SK-N-MC (cell line): ENCODE data around the gene TYW1B.
"Not testable (repeated sequence)": the region's sequence is repeated elsewhere in the genome, so short reads cannot be mapped to it uniquely, and the experiment has no call there.

Source experiments
- EZH2 ChIP-seq: fragments of 200-600 bp; sonication (generic); IDR thresholded peaks from one replicate; pipeline ENCODE4 v1.6.1; 2017; ENCODE audit warnings: antibody characterized with exemption
- FOXP2 ChIP-seq: optimal IDR thresholded peaks from 2 replicates; pipeline ENCODE3; 2011; ENCODE audit warnings: mild to moderate bottlenecking, moderate library complexity; ENCODE audit not compliant: insufficient read depth; ENCODE audit errors: extremely low read length, control extremely low read depth
- POLR2AphosphoS5 ChIP-seq: IDR thresholded peaks from 2 replicates; pipeline ENCODE4 v1.6.1; 2012; ENCODE audit warnings: mild to moderate bottlenecking, low read depth, low read length, borderline replicate concordance

DNA sequence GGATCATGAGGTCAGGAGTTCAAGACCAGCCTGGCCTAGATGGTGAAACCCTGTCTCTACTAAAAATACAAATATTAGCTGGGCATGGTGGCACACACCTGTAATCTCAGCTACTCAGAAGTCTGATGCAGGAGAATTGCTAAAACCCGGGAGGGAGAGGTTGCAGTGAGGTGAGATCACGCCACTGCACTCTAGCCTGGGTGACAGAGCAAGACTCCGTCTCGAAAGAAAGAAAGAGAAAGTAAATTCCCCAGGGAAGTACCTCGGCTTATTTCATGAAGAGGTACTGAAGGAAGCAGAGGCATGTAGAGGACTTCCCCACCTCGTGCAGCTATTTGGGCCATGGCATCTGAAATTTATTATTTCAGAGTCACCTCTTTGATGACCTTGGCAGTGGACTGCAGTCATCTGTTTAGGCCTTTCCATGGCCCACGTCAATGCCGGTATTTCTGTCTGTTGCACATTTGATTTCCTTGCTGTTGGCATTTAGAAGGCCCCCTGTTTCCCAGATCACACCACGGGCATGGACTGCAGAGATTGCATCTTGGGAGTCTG, 30.9 kb upstream of the TYW1B start:
- TF ChIP-seq POLR2AphosphoS5, EZH2, FOXP2: not testable (repeated sequence)
